GM18909 (cell line): ENCODE results near the gene NR1I3.
"Not testable (repeated sequence)": the region's sequence is repeated elsewhere in the genome, so short reads cannot be mapped to it uniquely, and the experiment has no call there.

Source experiments
- ATAC-seq: cut with Tn5 transposase; IDR thresholded peaks from one replicate; pipeline ENCODE4 v1.9.1; 2021; ENCODE audit warnings: mild to moderate bottlenecking; ENCODE audit not compliant: unreplicated experiment, poor library complexity

The NR1I3 gene

DNA sequence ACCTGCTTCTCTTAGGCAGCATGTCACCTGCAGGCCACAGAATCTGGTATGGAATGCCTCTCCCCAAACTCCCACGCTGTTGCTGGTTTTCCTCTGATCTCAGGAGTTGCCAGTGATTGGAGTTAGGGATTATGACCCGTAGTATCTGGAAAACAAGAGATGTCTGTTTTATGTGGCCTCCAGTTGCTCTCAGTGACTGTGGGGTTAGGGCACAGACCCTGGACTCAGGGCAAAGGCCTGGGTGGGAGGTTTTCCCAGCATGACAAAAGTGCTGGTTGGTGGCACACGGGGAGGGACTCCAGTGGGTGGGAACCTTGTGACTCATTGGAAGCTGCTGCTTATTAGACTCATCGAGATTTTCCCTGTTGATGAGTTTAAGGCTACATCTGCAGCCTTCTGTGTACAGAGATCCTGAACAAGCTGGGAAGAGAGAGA is at the start of gene NR1I3:
Gene NR1I3 (minus strand): TSS at position 165 of the 435 bp plus-strand sequence. CDS start 1,638 bp downstream, outside the sequence.
- ATAC-seq = no peak

GRCh38 chr1:161287482-161288054 is 49.6 kb upstream of the NR1I3 start:
- no peak for ATAC-seq

DNA sequence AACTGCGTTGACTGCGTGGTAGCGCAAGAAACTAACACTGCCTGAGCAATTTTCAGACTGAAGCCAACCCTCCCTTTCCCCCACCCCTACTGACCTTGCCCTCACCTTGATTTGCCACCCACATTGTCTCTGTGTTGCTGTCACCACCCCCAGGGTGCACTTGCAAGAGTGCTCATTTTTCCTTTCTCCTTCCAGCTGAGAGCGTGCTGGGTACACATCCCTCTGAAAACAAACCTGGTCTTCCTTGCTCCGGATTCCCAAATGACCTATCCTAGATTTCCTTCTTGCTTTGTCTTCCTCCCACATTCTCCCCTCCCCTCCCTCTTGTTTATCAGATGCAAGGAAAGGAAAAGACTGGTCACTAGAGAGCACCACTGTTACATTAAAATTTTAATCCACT is 47.5 kb upstream of the NR1I3 start:
- ATAC-seq = no peak

DNA sequence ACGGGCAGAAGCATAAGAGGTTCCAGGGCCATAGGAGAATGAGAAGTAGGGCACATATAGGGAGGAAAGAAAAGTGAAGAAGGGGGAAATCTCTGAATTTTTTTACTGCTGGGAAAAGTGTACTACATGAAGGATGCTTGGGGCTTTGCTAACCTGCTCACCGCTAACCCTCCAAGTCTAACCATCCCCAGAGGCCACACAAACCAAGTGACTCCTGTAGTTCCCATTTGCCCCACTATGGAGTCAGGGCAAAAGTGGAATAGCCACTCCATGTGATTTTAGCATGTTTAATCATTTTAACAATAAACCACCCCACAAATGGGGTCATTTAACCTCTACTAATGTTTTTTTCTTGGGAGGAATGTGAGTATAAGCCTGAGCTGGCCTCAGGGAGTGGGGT is 47.1 kb upstream of the NR1I3 start:
- no peak for ATAC-seq

GRCh38 chr1:161282991-161283390 is 45.0 kb upstream of the NR1I3 start:
- ATAC-seq = no peak

- ATAC-seq = no peak
These were observed 36.9 kb upstream of the NR1I3 start for GRCh38 chr1:161274874-161275273.

DNA sequence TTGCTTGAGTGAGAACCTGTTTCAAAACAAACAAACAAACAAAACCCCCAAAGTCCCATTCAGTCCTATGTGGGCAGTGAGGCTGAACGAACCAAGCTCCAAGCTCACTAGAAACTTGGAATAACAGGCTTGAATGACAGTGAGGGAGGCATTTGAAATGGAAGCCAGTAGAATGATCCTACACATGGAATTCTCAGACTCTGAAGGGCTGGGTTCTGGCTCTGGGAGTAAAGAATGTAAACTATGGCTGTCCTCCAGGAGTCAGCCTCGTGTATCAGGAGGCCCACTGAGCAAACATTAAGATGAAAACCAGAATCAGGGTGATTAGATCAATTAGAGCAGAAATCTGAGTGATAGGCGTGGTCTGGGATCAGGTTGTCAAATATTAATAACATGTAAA is 35.4 kb upstream of the NR1I3 start:
- no peak for ATAC-seq

DNA sequence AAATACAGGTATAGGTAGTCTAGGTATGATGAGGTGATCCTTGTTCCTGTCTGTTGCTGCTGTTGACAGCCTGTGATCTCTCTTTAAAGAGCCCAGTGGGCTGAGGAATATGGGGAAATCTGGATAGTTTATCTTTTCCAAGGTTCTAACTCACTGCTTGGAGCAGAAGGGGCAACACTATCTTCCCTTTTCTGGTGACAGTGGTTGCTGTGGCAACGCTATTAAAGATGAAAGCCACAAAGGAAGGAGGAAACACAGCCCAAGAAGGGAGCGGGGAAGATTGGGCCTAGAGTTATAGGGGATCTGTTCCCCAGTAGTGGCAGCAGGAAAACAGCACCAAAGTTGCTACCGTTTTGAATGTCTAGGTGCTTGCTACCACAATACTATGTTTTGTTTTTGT is 29.3 kb upstream of the NR1I3 start:
- no peak for ATAC-seq

DNA sequence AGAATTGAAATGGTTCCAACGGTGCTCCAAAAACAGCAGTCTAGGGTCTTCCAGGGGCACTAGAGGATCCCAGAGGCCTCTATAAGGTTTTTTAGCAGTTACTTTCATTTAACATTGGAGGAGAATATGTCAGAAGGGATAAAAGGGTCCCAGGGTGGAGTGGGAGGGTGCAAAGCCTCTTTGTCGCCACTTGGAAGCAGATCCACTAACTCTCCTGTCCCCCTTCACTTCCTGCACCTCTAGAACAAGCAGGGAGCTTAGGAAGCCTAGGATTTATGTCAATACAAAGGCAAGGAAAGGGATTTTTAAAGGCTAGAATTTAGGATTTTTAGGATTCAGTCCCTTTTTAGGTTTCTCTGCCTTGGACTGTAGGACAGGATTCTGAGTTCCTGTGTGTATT is 28.8 kb upstream of the NR1I3 start:
- ATAC-seq = no peak

DNA sequence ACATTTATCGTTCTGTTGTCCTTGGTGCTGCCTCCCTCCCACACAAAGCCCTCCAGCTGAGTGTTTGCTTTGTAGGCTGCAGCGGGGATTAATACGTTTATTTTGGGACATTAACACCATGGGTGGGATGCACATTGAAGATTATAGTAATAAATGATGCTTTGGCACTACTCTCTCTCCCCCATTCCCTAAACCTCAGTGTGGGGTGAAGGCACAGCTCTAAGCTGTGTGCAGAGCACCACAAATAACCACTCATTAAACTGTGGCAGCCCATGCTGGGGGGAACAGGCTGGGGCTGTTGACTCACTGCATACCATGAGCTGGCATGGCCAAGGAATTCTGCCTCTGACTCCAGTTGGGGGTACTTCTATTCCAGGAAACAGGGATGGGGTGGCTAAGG is 28.2 kb upstream of the NR1I3 start:
- no peak for ATAC-seq

DNA sequence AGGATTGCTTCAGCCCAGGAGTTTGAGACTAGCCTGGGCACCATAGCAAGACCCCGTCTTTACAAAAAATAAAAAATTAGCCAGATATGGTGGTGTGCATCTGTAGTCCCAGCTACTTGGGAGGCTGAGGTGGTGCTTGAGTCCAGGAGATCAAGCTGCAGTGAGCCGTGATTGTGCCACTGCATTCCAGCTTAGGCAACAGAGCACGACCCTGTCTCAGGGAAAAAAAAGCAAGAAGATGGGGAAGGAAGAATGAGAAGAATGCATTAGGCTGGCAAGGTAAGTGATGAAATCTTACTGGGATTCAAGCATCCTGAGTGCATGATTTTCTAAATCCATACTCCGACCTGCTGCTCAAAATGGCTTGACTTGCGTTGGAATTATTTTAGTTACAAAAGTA is 27.3 kb upstream of the NR1I3 start:
- no peak for ATAC-seq

GRCh38 chr1:161261261-161262235 is 23.5 kb upstream of the NR1I3 start:
- ATAC-seq = peak; percentile 51

- peak; percentile 23 for ATAC-seq
These were observed 22.6 kb upstream of the NR1I3 start for GRCh38 chr1:161260376-161261260.

DNA sequence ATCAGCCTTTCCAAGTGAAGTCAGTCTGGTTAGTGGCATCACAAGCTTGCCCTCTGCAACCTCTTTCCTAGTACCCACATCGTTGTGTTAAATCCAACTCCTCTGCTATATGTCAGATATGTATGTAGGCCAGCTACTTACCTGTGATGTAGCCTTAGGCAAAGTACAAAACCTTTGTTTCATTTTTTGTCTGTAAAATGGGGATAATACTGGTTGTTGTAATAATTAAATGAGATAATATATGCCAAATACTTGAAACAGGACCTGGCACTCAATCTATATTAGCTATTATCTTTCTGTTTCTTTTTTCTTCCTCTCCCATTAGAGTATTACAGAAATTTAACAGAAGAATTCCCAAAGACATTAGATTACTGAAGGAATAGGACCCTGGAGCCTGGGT is 21.8 kb upstream of the NR1I3 start:
- no peak for ATAC-seq

DNA sequence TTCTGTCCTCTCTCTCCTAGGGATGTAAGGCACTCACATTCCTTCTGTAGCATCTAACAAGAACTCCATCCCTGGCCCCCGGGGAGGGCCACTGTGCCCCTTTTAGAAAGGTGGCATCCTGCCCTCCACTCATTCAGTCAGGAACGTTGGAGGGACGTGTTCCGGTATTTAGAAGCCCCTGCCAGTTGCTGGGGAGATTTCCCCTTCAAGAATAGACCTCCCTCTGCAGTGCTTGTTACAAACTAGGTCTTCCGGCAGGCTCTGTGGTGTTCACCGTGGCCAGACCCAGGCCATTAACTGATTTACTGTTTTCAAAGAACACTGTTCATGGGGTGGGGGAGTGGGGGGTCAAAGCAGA is 21.3 kb upstream of the NR1I3 start:
- no peak for ATAC-seq

GRCh38 chr1:161258439-161259344 is 20.7 kb upstream of the NR1I3 start, which contains the start of gene PCP4L1:
PCP4L1 (plus strand) TSS chr1:161258745; CDS start chr1:161258975, 230 bp downstream.
- ATAC-seq = no peak

DNA sequence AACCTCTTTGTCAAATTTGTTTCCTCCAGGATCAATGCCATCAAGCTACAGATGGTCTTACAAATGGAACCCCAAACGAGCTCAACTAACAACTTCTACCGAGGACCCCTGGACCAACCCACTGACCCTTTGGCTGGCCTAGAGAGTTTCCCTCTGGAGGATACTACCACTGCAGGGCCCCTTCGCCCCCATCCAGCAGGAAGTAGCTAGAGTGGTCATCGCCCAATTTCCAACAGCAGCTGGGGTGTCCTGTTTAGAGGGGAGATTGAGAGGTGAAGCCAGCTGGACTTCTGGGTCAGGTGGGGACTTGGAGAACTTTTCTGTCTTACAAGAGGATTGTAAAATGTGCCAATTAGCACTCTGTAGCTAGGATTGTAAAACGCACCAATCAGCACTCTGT is 19.1 kb upstream of the NR1I3 start:
- ATAC-seq = not testable (repeated sequence)

DNA sequence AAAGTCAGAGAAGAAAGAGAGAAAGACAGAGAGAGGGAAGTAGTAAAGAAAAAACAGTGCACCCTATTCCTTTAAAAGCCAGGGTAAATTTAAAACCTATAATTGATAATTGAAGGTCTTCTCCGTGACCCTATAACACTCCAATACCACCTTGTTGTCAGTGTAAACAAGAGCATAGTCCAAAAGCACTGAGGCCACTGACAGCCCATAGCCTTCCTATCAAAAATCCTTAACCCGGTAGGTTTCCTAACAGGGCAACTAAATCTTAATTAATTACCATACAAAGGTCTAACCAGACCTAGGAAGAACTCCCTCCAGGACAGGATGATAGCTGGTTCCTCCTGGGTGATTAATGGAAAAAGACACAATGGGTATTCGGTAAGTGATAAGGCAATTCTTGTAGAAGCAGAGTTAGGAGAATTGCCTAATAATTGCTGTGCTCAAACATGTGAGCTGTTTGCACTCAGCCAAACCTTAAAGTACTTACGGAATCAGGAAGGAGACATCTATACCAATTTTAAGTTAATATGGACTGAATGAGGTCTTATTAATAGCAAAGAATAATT is 18.0 kb upstream of the NR1I3 start:
- ATAC-seq = not testable (repeated sequence)

GRCh38 chr1:161255302-161255701 is 17.3 kb upstream of the NR1I3 start:
- ATAC-seq = not testable (repeated sequence)
